T1000 (cell line): ENCODE results near the gene ANKRD52.

Source experiments
- DNase-seq: peaks from one replicate; lab custom pipeline; 2025; ENCODE audit warnings: mixed read lengths; lab: John Stamatoyannopoulos, UW

The ANKRD52 gene

DNA sequence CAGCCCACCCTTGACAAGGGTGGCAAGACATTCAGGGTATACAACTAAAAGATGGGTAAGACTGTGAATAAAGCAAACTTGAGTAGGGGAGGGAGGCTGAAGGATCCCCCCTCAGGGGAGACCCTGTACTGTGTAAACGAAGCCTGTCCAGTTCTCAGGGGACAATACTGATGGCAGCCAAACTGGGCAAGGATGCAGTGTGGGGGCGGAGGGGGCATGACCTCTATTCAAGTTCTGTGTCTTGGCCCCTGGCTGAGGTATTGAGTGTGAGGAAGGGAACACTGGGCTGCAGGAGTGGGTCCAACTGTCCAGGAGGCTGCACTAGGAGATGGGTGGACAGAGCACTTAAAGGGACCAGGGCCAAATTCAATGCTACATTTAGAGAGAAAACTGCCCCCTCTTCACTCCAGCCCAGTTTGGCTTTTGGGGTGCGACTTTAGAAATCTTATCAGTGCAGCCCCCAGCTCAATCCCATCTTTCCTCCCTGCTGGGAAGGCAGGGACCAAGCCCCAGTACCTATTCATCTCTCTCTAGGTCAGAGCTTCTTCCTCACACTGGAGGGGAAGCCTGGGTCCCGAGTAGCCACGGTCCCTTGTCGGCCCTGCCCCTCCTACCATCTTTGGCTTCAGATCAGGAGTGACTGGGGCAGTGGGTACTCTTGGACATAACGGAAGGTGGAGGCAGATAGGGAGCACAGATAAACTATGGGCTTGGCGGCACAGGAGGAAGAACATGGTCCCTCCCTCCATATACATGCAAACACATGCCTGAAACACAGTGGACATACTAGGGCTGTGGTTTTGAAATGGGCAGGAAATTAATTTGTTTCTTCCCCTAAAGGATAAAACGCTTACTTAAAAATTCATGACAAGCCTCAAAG, 16.5 kb downstream of the ANKRD52 start:
- DNase-seq: no peak

DNA sequence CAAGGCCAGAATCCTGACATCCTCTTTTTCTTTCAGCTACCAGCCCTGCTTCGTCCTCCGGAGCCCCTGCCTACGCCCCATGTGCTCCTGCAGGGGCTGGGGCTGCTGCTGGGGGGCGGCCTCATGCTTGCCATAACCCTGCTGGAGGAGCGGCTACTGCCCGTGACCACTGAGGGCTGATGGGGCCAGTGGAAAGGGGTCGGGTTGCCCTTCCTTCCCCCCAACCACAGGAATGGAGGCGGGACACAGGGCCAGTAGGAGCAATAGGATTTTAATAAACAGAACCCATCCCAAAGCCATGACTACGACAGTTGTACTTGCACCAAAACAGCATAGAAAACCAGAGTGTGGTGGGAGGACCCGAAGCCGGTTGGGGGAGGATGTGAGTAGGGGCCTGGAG, 20.6 kb downstream of the ANKRD52 start:
- DNase-seq: no peak

DNA sequence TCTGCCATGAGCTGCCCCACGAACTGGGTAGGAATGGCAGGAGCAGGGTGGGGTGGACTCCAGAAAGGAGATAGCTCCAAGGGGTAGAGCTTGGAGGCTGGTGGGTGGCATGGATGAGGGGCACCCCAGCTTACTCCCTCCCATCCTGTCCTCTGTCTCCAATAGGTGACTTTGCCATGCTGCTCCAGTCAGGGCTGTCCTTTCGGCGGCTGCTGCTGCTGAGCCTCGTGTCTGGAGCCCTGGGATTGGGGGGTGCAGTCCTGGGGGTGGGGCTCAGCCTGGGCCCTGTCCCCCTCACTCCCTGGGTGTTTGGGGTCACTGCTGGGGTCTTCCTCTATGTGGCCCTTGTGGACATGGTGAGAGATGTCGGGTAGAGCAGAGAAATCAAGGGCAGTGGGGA, 21.2 kb downstream of the ANKRD52 start:
- DNase-seq: no peak

DNA sequence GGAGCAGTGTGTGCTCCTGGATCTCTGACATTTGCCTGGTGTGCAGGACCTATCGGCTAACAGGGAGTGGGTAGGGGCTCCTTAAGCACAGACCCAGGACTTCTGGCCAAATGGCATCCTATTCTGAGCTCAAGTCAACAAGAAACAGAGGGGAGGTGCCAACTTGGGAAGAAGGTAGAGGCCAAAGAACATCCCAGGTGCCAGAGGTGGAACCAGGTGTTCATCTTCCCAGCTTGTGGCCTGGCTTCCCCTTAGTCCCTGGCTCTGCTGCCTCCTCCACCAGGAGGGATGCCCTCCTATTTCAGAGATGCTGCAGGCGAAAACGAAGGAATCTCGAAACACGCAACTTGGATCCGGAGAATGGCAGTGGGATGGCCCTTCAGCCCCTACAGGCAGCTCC, 22.1 kb downstream of the ANKRD52 start:
- DNase-seq: no peak

DNA sequence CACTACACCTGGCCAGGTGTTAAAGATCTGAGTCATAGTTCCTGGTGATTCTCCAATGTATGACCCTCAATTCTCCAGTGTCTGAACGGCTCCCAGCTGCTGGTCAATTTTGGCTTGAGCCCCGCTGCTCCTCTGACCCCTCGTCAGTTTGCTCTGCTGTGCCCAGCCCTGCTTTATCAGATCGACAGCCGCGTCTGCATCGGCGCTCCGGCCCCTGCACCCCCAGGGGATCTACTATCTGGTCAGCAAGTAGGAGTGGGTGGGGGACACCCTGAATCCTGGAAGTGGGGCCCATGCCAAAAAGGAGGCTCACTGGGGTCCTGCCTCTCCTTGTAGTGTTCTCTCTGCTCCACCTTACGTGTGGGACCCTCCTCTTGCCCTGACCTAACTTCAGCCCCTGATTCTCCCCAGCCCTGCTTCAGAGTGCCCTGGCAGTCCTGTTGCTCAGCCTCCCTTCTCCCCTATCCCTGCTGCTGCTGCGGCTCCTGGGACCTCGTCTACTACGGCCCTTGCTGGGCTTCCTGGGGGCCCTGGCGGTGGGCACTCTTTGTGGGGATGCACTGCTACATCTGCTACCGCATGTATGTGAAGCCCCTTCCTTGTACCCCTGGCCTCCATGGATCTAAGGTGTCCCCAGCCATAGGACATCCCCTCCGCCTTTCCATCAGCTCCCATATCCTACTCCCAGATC, 23.3 kb downstream of the ANKRD52 start:
- DNase-seq: no peak

DNA sequence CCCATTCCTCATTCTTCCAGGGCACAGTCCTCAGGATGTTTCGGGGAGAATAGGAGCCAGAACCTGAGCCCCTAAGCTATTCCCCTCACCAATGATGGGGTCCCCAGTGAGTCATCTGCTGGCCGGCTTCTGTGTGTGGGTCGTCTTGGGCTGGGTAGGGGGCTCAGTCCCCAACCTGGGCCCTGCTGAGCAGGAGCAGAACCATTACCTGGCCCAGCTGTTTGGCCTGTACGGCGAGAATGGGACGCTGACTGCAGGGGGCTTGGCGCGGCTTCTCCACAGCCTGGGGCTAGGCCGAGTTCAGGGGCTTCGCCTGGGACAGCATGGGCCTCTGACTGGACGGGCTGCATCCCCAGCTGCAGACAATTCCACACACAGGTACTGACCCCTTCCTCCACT, 27.0 kb downstream of the ANKRD52 start:
- DNase-seq: no peak

DNA sequence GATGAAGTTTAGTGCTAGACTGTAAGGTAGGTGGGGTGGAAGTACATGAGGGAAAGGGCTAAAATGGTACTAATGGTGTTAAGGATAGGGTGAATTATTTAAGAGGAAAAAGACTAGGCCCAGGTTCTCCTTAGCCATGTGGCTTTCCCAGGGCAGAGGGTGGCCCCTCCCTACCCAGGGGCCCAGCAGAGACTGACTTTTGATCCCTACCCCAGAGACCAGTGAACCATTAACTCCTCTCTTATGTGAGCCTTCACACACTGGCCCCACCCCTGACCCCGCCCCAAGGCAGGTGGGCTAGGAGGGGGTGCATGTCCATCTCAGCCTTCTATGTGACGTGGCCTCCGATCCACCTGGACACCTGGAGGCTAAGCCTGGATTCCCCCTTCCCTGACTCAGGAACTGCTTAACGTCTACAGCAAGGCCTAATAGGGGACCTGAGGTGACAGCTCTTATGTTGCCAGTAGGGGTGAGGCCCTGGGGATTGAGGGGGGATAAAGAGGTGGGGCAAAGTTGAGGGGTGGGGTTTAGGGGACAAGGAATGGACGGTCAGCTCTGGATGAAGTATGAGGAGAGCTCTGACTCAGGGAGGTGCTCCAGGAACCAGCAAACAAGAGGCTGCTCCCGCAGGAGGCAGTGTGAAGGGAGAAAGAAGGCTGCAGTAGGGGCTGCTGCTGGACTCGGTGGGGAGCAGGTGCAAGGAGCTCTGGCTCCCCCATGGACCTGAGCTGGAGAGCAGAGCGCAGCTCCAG, 27.6 kb downstream of the ANKRD52 start:
- no peak for DNase-seq

DNA sequence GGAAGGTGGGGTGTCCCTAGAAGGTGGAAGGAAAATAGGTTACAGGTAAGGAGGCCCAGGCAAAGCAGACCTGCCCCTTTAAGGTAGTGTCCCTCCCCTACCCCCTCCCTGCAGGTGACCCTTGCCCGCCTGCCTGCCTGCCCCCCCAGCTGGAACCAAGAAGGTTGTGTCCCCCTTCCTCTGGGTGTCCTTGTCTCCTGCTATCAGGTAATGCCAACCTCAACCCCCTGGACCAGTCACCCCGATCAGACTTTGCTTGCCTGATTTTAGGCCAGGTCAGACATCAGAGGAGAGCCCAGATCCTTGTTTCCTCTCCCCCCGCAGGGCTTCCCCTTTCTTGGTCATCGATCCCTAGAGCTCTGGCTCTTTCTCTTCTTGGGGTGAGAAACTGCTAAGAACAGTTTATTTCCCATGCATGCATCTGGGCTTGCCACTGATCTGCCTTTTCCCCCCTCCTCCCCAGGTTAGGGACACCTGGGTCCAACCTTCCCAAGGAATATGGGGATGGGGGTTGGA, 28.2 kb downstream of the ANKRD52 start, which contains the start of gene SLC39A5:
Gene SLC39A5, plus strand, starts transcription at position 136 of the 516 bp plus-strand sequence. CDS start 1,224 bp downstream, outside the sequence.
- DNase-seq: no peak

DNA sequence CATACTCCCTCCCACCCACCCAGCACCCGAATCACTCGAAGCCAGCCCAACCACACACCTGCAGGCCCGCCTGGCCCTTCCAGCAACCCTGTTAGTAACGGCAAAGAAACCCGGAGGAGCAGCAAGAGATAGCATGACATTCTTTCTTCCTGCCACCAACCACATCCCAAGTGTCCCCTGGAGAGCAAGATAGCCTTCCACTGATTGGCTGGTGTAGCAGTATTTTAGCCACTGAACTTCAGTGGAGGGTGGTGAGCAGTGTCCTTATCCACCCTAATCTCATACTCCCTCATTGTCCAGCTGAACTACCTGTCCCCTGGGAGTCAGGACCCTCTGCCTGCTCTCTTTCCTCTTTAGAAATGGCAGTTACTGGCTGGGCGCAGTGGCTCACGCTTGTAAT, 29.1 kb downstream of the ANKRD52 start:
- DNase-seq: no peak

DNA sequence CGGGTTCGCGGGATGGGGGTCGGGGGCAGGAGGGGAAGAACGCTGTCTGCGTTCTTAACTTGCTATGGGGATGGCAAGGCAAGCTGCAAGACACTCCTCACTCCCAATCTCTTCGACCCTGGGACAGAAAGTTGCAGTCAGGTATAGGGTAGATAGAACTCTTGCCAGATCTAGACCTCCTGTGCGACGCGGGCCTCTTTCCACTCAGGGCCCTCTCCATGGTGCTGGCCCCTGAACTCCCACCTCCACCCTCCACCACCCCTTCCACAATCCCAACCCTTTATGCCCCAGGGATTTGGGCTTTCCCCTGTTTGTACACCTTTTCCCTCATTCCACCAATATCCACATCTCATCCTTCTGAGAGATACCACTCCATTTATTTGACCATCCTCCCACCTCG, 33.2 kb downstream of the ANKRD52 start:
- DNase-seq: no peak

DNA sequence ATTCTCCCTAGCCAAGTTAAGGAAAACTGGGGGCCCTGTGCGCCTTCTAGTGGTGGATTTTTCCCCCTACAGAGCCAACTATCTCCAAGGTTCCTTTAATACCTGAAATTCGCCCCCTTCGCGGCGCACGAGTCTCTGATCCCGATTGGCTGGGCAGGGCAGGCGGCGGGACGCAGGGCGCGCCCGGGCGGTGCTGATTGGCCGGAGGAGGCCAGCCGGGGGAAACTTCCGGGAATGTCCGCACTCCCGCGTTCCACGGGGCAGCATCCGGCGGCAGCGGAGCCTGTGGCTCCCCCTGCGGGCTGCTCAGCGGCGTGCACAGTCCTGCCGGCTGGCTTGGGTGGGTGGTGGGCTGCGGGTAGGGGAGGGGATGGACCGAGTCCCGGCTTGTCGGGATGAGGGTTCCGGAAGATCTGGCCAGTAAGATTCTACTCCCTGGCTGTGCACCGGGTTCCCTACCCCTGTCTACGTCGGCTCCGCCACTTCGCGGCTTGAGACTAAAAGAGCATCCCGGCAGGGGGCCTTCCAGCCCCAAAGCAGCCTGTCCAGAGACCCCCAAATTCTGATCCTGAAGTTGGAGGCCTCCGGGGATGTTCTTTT, 34.0 kb downstream of the ANKRD52 start, which contains the start of gene NABP2:
Gene NABP2, plus strand, starts transcription at position 241 of the 600 bp plus-strand sequence. CDS start 515 bp downstream, outside the sequence.
- peak; percentile 97 for DNase-seq

DNA sequence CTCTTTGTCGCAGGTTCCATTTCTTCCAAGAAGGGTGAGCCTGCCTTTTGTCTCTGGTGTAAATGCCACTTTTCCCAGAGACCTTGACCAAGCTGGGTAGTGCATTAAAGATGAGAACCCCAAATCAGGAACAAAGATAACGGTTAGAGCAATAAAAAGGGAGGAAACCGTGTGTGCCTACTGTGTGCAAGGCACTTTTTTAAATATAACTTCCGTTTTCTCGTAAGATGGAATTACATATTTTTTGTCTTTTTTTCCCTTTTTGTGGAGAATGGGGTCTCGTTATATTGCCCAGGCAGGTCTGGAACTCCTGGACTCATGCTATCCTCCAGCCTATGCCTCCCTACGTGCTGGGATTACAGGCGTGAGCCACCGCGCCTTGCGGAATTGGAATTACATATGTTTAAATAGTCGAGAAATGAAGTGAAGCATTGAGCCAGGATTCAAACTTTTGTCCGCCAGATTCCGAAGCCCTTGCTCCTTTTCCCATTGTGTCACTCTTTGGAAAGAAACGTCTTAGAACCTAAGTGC, 34.5 kb downstream of the ANKRD52 start:
- no peak for DNase-seq

DNA sequence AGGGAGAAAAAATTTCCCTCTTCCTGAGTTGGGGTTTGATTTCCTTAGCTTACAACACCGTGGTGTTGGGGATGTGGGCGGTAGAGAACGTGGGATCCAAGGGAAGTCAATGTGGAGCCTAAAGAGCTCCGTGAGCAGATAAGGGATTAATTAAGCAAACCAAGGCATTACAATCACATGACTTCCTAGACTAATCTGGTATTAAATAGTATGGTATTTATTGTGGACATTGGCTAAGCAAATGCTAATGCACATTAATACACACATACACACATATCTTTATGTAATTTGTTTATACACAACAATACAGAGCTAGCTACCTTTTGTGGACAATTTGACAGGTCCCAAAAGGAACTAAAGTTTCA, 35.7 kb downstream of the ANKRD52 start:
- no peak for DNase-seq

DNA sequence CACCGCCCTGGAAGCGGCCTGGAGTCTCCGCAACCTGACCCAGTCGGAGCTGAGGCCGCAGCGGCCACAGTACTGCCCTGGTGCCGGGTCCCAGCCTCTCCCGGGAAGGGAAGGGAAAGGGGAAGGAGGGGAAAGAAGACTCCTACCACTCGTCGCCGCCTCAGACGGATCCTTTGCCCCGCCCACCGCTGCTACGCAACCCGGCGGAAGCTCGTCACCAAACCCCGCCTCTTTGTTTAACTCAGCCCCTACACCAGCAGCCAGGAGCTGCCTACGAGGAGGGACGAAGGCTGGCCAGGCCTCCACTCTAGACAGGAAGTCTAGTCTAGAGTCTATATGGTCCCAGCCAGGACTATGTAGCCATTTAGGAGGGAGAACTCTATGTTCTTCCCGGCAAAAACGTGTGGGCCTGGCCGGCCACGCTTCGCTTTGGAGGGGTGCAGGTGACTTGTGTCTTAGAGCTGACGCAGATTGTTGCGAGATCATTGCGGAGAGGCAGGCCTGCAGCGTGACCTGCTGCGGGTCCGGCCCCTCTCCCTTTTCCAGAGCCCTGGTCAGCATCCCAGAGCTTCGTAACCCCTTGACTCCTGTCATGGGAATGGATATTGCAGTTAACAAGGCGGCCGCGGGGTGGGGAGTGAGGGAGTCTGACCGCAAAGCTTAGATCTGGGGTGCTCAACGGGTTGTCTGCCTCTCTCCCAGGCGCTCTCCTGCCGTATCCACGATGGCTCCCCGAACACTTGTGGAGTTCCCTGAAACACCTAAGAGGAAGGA, 36.2 kb downstream of the ANKRD52 start, which contains the start of gene RNF41:
Gene RNF41, minus strand, starts transcription at position 166 of the 774 bp plus-strand sequence. CDS start 7,875 bp downstream, outside the sequence.
- peak; percentile 95 for DNase-seq

DNA sequence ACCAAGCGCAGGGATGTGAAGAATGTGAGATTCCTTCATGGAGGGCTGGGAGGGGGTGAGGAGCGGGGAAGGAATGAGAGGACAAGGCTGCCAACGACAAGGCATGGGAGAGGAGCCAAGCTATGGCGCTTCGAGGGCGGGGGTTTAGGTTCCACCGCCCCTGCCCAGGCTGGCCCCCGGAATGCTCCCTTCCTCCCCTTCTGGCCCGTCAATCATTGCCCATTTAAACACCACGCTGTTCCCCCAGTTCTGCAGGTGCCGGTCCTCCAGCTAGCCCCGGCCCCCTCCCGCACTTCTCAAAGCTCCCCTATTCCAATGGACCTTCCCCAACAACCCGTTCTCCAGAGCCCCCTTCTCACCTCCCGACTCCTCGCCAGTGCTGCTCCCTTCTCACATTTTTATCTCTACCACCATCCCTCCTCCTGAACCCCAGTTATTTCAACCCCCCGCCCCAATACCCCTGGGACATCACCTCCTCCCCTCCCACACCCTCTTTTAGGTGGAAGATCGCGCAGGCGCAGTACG, 36.9 kb downstream of the ANKRD52 start:
- no peak for DNase-seq

DNA sequence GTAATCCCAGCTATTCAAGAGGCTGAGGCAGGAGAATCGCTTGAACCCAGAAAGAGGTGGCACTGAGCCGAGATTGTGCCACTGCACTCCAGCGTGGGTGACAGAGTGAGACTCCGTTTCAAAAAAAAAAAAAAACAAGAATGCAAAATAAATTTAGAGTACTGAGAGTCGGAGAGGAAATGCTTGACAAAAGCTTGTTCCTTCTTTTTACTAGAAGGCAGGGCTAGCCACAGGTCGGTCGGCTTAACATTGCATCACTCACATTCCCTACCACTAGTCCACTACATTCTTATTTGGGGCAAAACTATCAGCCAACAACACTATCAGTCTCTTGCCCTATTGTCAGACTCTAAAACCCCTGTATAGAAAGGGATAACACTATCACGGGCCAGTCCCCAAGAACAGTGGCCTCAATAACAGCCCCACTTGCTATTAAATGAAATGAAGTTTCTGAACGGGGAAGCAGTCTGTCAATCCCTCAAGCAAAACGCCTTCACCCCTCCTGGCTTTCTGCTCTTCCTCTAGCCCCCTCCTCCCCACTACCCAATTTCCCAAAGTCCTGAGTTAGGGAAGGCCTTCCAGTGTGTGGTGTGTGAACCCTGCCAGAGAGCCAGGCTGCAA, 37.5 kb downstream of the ANKRD52 start:
- DNase-seq: no peak

DNA sequence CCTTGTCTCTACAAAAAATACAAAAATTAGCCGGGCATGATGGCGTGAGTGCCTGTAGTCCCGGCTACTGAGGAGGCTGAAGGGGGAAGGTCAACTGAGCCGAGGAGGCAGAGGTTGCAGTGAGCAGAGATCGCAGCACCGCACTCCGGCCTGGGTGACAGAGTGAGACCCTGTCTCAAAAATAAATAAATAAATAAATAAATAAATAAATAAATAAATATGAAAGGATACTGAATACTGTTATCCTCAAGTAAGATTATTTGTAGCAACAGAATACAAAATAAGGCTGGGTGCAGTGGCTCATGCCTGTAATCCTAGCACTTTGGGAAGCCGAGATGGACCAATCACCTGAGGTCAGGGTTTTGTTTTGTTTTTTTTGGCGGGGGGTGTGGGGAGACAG, 38.3 kb downstream of the ANKRD52 start:
- DNase-seq: no peak

DNA sequence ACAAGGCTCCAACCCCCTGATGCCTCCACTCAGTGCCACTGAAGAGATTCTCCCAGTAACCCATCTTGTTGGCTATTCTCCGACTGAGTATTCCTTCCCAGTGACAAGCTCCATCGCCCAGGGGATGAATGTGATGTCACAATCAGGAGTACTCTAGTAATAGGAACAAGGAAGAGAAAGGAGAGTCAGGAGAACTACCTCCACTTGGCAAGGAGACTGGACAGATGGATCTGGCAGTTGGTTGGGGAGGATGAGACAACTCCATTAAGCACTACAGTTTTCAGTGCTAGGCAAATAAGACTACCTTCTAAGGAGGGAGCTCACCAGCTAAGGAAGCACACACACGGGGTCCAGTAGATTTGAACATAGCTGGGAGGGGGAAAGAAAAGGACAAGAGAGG, 41.7 kb downstream of the ANKRD52 start:
- no peak for DNase-seq

DNA sequence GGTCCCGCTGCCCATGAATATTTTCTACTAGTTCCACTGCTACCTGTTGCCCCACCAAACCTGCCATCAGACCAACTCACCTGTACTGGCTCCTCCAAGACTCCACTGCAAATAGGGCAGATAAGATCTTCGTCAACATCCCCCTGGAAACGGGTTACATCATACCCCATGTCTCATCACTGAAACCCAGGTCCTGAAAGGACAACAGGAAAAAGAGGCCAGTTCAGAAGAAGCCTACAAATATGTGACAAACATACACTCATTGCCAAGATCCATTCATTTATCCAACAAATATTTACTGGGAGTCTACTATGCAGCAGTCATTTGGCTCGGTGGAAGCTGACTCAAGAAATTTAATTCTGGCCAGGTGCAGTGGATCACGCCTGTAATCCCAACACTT, 44.3 kb downstream of the ANKRD52 start:
- DNase-seq: no peak

DNA sequence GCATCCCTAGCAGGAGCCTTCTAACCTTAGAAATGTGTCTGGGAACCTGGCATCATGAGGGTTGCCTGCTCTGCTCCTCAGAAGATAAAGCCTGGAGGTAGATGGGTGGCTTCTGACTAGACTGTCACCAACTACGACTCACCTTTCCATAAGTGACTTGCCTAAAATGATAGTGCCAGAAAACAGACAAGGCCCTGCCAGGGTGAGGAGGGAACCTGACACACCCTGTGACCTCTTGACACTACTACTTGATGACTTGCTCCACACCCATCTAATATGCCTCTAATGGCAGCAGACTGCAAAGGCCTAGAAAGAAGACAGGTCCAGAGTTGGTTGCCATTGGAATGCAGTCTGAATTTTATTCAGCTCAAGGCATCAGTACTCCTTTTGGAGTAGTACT, 45.8 kb downstream of the ANKRD52 start:
- DNase-seq: no peak
